B cell (primary cell): ENCODE measurements around the gene BRD9.
"Not testable (repeated sequence)": the region's sequence is repeated elsewhere in the genome, so short reads cannot be mapped to it uniquely, and the experiment has no call there.

Source experiments
- EZH2 ChIP-seq: IDR thresholded peaks from 2 replicates; pipeline ENCODE4 v1.6.1; 2012; ENCODE audit warnings: borderline replicate concordance, low read depth, mild to moderate bottlenecking, moderate library complexity, low read length; ENCODE audit not compliant: insufficient read depth, poor library complexity, severe bottlenecking
- TF ChIP-seq, protein P1 (sequence below): fragments of 200-600 bp; IDR thresholded peaks from one replicate; pipeline ENCODE4 v1.8.0; 2022; ENCODE audit warnings: antibody characterized with exemption, mild to moderate bottlenecking

DNA sequence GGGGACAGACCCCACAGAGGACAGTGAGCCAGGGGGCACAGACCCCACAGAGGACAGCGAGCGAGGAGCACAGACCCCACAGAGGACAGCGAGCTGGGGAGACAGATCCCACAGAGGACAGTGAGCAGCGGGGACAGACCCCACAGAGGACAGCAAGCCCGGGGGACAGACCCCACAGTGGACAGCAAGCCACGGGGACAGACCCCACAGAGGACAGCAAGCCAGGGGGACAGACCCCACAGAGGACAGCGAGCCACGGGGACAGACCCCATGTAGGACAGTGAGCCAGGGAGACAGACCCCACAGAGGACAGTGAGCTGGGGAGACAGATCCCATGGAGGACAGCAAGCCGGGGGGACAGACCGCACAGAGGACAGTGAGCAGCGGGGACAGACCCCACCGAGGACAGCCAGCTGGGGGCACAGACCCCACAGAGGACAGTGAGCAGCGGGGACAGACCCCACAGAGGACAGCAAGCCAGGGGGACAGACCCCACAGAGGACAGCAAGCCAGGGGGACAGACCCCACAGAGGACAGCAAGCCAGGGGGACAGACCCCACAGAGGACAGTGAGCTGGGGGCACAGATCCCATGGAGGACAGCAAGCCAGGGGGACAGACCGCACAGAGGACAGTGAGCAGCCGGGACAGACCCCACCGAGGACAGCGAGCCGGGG, 39.0 kb downstream of the BRD9 start:
- TF ChIP-seq, protein P1, sequence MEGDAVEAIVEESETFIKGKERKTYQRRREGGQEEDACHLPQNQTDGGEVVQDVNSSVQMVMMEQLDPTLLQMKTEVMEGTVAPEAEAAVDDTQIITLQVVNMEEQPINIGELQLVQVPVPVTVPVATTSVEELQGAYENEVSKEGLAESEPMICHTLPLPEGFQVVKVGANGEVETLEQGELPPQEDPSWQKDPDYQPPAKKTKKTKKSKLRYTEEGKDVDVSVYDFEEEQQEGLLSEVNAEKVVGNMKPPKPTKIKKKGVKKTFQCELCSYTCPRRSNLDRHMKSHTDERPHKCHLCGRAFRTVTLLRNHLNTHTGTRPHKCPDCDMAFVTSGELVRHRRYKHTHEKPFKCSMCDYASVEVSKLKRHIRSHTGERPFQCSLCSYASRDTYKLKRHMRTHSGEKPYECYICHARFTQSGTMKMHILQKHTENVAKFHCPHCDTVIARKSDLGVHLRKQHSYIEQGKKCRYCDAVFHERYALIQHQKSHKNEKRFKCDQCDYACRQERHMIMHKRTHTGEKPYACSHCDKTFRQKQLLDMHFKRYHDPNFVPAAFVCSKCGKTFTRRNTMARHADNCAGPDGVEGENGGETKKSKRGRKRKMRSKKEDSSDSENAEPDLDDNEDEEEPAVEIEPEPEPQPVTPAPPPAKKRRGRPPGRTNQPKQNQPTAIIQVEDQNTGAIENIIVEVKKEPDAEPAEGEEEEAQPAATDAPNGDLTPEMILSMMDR, result not testable (repeated sequence)
- not testable (repeated sequence) for TF ChIP-seq EZH2
